Measurements from ENCODE around the gene DCAF6.

DNA sequence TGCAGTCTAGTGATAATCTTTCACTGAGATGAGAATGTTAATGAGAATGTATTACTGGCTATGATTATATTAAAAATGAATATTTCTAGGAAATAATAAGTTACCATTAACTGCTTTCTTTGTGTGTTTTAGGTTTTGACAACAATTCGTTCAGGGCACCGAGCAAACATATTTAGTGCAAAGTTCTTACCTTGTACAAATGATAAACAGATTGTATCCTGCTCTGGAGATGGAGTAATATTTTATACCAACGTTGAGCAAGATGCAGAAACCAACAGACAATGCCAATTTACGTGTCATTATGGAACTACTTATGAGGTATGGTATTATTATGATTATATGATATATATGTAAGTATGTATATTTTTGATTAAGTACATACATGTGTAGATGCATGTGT lies 38.2 kb downstream of the DCAF6 start:
- TF ChIP-seq POLR2A (IDR thresholded peaks at IDR 0.05; ENCODE audit: low read length) = no peak
- TF ChIP-seq GATA1 (IDR thresholded peaks at IDR 0.05; ENCODE audit: low read depth, low read length) = no peak
